ENCODE measurements around the gene EZR. TPM values are rescaled to one million over a fixed set of nuclear protein-coding genes. Genes with fewer than 3 reads are reported as not detected.

The EZR gene
- total and polyA plus RNA-seq, 4 experiments from 2014 or later = 260 to 277 (median 266) TPM

GRCh38 chr6:158815907-158816306, 3.3 kb downstream of the EZR start:
- POLR2A ChIA-PET (ENCODE audit: partially characterized antibody) = interaction anchor here (2.2 to 11.5 kb wide), 4 partner anchors 8 to 53 kb away, joined by 28 to 180 read pairs (median 107); no protein-coding TSS in a partner anchor
- peaks cover 34 to 69% of the 10 kb centered on the region in 2 donors for H3K36me3 Mint-ChIP-seq

GRCh38 chr6:158815379-158815724, 3.8 kb downstream of the EZR start:
- intact Hi-C loops (cut with micrococcal nuclease) = no loop called here
- Histone ChIP-seq H3K36me3 (ENCODE audit: insufficient read depth, low read length) (peaks cover 5% of the 10 kb centered on the region), H3K27me3 (ENCODE audit: insufficient read depth, low read length) (no peaks in the 10 kb centered on the region), H3K4me3 (ENCODE audit: low read length in 2 of 2) (peak overlapping the region; percentile 26 to 33), H3K27ac (ENCODE audit: low read depth, low read length) (peak overlapping the region; percentile 86), H3K9me3 (ENCODE audit: control insufficient read depth in 1 of 2, low read length in 2 of 2) (no peaks in the 10 kb centered on the region), H3K4me1 (ENCODE audit: insufficient read depth, low read length) (peaks cover 71% of the 10 kb centered on the region)
- POLR2A ChIA-PET (ENCODE audit: partially characterized antibody) = interaction anchor here (0.8 to 7.6 kb wide), 5 partner anchors 9 to 54 kb away, joined by 3 to 119 read pairs (median 70); no protein-coding TSS in a partner anchor
- DNase-seq = peak in 2 of 5 donors; percentile 22 to 37
- peaks cover 61 to 89% (median 65%) of the 10 kb centered on the region in 4 donors for H3K4me1 Mint-ChIP-seq
- H3K4me3 Mint-ChIP-seq = peak overlapping the region; percentile 81 to 99 (median 98)
- peaks cover 39 to 75% of the 10 kb centered on the region in 2 donors for H3K36me3 Mint-ChIP-seq
- H3K27ac Mint-ChIP-seq = peak overlapping the region; percentile 96 to 100 (median 99)
- peaks cover 0 to 2% (median 0%) of the 10 kb centered on the region in 8 donors for H3K9me3 Mint-ChIP-seq
- no peaks in the 10 kb centered on the region for H3K27me3 Mint-ChIP-seq
- CTCF ChIA-PET (ENCODE audit: partially characterized antibody) = interaction anchor here (1.0 kb wide), 1 partner anchor 54 kb away, joined by 3 read pairs; no protein-coding TSS in a partner anchor

More at GRCh38 chr6:158815907-158816306, 3.3 kb downstream of the EZR start:
- peaks cover 0 to 2% (median 0%) of the 10 kb centered on the region in 8 donors for H3K9me3 Mint-ChIP-seq
- peak overlapping the region; percentile 96 to 100 (median 99) for H3K27ac Mint-ChIP-seq
- no peaks in the 10 kb centered on the region for H3K9me3 ChIP-seq (ENCODE audit: control insufficient read depth in 1 of 2, low read length in 2 of 2)
- H3K27me3 Mint-ChIP-seq = no peaks in the 10 kb centered on the region
- H3K4me1 ChIP-seq (ENCODE audit: insufficient read depth, low read length) = peaks cover 66% of the 10 kb centered on the region
- peak in 3 of 5 donors; percentile 23 to 48 (median 43) for DNase-seq
- peaks cover 55 to 84% (median 59%) of the 10 kb centered on the region in 4 donors for H3K4me1 Mint-ChIP-seq
- CTCF ChIA-PET (ENCODE audit: partially characterized antibody) = interaction anchor here (0.8 kb wide), 1 partner anchor 54 kb away, joined by 3 read pairs; no protein-coding TSS in a partner anchor
- peaks cover 5% of the 10 kb centered on the region for H3K36me3 ChIP-seq (ENCODE audit: insufficient read depth, low read length)
- peak overlapping the region; percentile 77 to 97 for H3K4me3 ChIP-seq (ENCODE audit: low read length in 2 of 2)
- peak overlapping the region; percentile 94 to 99 (median 98) for H3K4me3 Mint-ChIP-seq
- intact Hi-C loops (cut with micrococcal nuclease) = loop anchor here (2.0 kb wide), 1 partner anchor 95 kb away; no protein-coding TSS in a partner anchor
- H3K27ac ChIP-seq (ENCODE audit: low read depth, low read length) = peak overlapping the region; percentile 86
- H3K27me3 ChIP-seq (ENCODE audit: insufficient read depth, low read length) = no peaks in the 10 kb centered on the region

- H3K4me1 ChIP-seq (ENCODE audit: insufficient read depth, low read length) = peaks cover 89% of the 10 kb centered on the region
- H3K27me3 ChIP-seq (ENCODE audit: insufficient read depth, low read length) = no peaks in the 10 kb centered on the region
- H3K9me3 ChIP-seq (ENCODE audit: control insufficient read depth in 1 of 2, low read length in 2 of 2) = no peaks in the 10 kb centered on the region
- POLR2A ChIA-PET (ENCODE audit: partially characterized antibody) = interaction anchor here (0.6 to 7.6 kb wide), 14 partner anchors 8 to 146 kb away, joined by 3 to 119 read pairs (median 5); no protein-coding TSS in a partner anchor
- peaks cover 11% of the 10 kb centered on the region for H3K36me3 ChIP-seq (ENCODE audit: insufficient read depth, low read length)
- no peak overlapping the region for H3K4me3 ChIP-seq (ENCODE audit: low read length in 2 of 2)
- Mint-ChIP-seq H3K4me1 (peaks cover 77 to 100% (median 85%) of the 10 kb centered on the region in 4 donors), H3K4me3 (peak overlapping the region; percentile 57 to 98 (median 94)), H3K27me3 (no peaks in the 10 kb centered on the region), H3K9me3 (peaks cover 0 to 2% (median 0%) of the 10 kb centered on the region in 8 donors), H3K36me3 (peaks cover 61 to 90% of the 10 kb centered on the region in 2 donors), H3K27ac (peak overlapping the region; percentile 82 to 100 (median 99))
- peak in 2 of 5 donors; percentile 31 to 39 for DNase-seq
- peak overlapping the region; percentile 86 for H3K27ac ChIP-seq (ENCODE audit: low read depth, low read length)
- CTCF ChIA-PET (ENCODE audit: partially characterized antibody) = interaction anchor here (1.0 to 2.1 kb wide), 6 partner anchors 19 to 153 kb away, joined by 3 to 10 read pairs (median 4); no protein-coding TSS in a partner anchor
- intact Hi-C loops (cut with micrococcal nuclease) = no loop called here
Measured at GRCh38 chr6:158813032-158813431, 6.1 kb downstream of the EZR start.

GRCh38 chr6:158812611-158813010, 6.6 kb downstream of the EZR start:
- H3K27ac ChIP-seq (ENCODE audit: low read depth, low read length) = peak overlapping the region; percentile 86
- intact Hi-C loops (cut with micrococcal nuclease) = no loop called here
- H3K4me1 ChIP-seq (ENCODE audit: insufficient read depth, low read length) = peaks cover 93% of the 10 kb centered on the region
- H3K36me3 Mint-ChIP-seq = peaks cover 61 to 90% of the 10 kb centered on the region in 2 donors
- H3K36me3 ChIP-seq (ENCODE audit: insufficient read depth, low read length) = peaks cover 16% of the 10 kb centered on the region
- no peaks in the 10 kb centered on the region for H3K27me3 Mint-ChIP-seq
- DNase-seq = peak in 1 of 5 donors; percentile 13
- ChIA-PET POLR2A (ENCODE audit: partially characterized antibody) (interaction anchor here (0.5 to 7.6 kb wide), 11 partner anchors 13 to 146 kb away, joined by 3 to 119 read pairs (median 6); no protein-coding TSS in a partner anchor), CTCF (ENCODE audit: partially characterized antibody) (interaction anchor here (1.0 to 2.1 kb wide), 5 partner anchors 18 to 292 kb away, joined by 3 to 6 read pairs (median 3); no protein-coding TSS in a partner anchor)
- no peaks in the 10 kb centered on the region for H3K9me3 ChIP-seq (ENCODE audit: control insufficient read depth in 1 of 2, low read length in 2 of 2)
- H3K4me3 ChIP-seq (ENCODE audit: low read length in 2 of 2) = peak overlapping the region in 1 of 2 donors; percentile 4
- H3K4me3 Mint-ChIP-seq = peak overlapping the region; percentile 57 to 98 (median 94)
- H3K27me3 ChIP-seq (ENCODE audit: insufficient read depth, low read length) = no peaks in the 10 kb centered on the region
- no peaks in the 10 kb centered on the region for H3K9me3 Mint-ChIP-seq
- H3K4me1 Mint-ChIP-seq = peaks cover 81 to 100% (median 89%) of the 10 kb centered on the region in 4 donors
- H3K27ac Mint-ChIP-seq = peak overlapping the region; percentile 82 to 100 (median 99)

- POLR2A ChIA-PET (ENCODE audit: partially characterized antibody) = interaction anchor here (0.6 to 7.6 kb wide), 11 partner anchors 6 to 160 kb away, joined by 3 to 119 read pairs (median 27); partner anchors contain the start of gene EZR
- CTCF ChIA-PET (ENCODE audit: partially characterized antibody) = interaction anchor here (0.8 to 2.1 kb wide), 7 partner anchors 10 to 103 kb away, joined by 3 to 6 read pairs (median 4); no protein-coding TSS in a partner anchor
- Mint-ChIP-seq H3K4me3 (peak overlapping the region; percentile 9 to 57 (median 46)), H3K9me3 (peaks cover 0 to 2% (median 0%) of the 10 kb centered on the region in 8 donors), H3K36me3 (peaks cover 67 to 85% of the 10 kb centered on the region in 2 donors), H3K27me3 (no peaks in the 10 kb centered on the region), H3K27ac (peak overlapping the region; percentile 72 to 96 (median 89)), H3K4me1 (peaks cover 89 to 99% (median 94%) of the 10 kb centered on the region in 4 donors)
- Histone ChIP-seq H3K9me3 (ENCODE audit: control insufficient read depth in 1 of 2, low read length in 2 of 2) (no peaks in the 10 kb centered on the region), H3K4me3 (ENCODE audit: low read length in 2 of 2) (no peak overlapping the region), H3K36me3 (ENCODE audit: insufficient read depth, low read length) (peaks cover 17% of the 10 kb centered on the region), H3K27ac (ENCODE audit: low read depth, low read length) (peak overlapping the region; percentile 12), H3K27me3 (ENCODE audit: insufficient read depth, low read length) (no peaks in the 10 kb centered on the region), H3K4me1 (ENCODE audit: insufficient read depth, low read length) (peaks cover 100% of the 10 kb centered on the region)
- DNase-seq = peak in 1 of 5 donors; percentile 6
- intact Hi-C loops (cut with micrococcal nuclease) = loop anchor here (2.0 kb wide), 1 partner anchor 18 kb away; no protein-coding TSS in a partner anchor
Measured at GRCh38 chr6:158810155-158811095, 8.7 kb downstream of the EZR start.

GRCh38 chr6:158808941-158809678, 10.1 kb downstream of the EZR start:
- CTCF ChIA-PET (ENCODE audit: partially characterized antibody) = interaction anchor here (0.5 to 2.0 kb wide), 7 partner anchors 11 to 164 kb away, joined by 3 to 7 read pairs (median 3); no protein-coding TSS in a partner anchor
- Mint-ChIP-seq H3K4me1 (peaks cover 86 to 99% (median 92%) of the 10 kb centered on the region in 4 donors), H3K4me3 (peak overlapping the region; percentile 45 to 80 (median 64)), H3K27ac (peak overlapping the region; percentile 81 to 96 (median 88)), H3K27me3 (no peaks in the 10 kb centered on the region), H3K9me3 (peaks cover 0 to 2% (median 0%) of the 10 kb centered on the region in 8 donors), H3K36me3 (peaks cover 65 to 74% of the 10 kb centered on the region in 2 donors)
- peak; percentile 56 to 72 (median 71) for DNase-seq
- H3K36me3 ChIP-seq (ENCODE audit: insufficient read depth, low read length) = peaks cover 17% of the 10 kb centered on the region
- H3K4me1 ChIP-seq (ENCODE audit: insufficient read depth, low read length) = peaks cover 100% of the 10 kb centered on the region
- POLR2A ChIA-PET (ENCODE audit: partially characterized antibody) = interaction anchor here (0.7 to 5.3 kb wide), 11 partner anchors 8 to 299 kb away, joined by 3 to 58 read pairs (median 11); partner anchors contain the start of gene EZR
- intact Hi-C loops (cut with micrococcal nuclease) = loop anchor here (1.0 kb wide), 1 partner anchor 8 kb away; no protein-coding TSS in a partner anchor
- H3K4me3 ChIP-seq (ENCODE audit: low read length in 2 of 2) = peak overlapping the region in 1 of 2 donors; percentile 10
- H3K27ac ChIP-seq (ENCODE audit: low read depth, low read length) = peak overlapping the region; percentile 3
- H3K9me3 ChIP-seq (ENCODE audit: control insufficient read depth in 1 of 2, low read length in 2 of 2) = no peaks in the 10 kb centered on the region
- H3K27me3 ChIP-seq (ENCODE audit: insufficient read depth, low read length) = no peaks in the 10 kb centered on the region
